Measurements from ENCODE around the gene TCF7L1.
"Not testable (repeated sequence)": the region's sequence is repeated elsewhere in the genome, so short reads cannot be mapped to it uniquely, and the experiment has no call there.

The TCF7L1 gene

GRCh38 chr2:85152895-85153294 lies 19.7 kb downstream of the TCF7L1 start:
- DNase-seq (ENCODE audit: low read depth): no peak
- no peak overlapping the region for H3K4me3 ChIP-seq (ENCODE audit: control insufficient read depth, low read depth, low read length)
- TF ChIP-seq CTCF (IDR thresholded peaks at IDR 0.05; ENCODE audit: control insufficient read depth, insufficient read depth, low read depth, low read length, missing control alignments): no peak

DNA sequence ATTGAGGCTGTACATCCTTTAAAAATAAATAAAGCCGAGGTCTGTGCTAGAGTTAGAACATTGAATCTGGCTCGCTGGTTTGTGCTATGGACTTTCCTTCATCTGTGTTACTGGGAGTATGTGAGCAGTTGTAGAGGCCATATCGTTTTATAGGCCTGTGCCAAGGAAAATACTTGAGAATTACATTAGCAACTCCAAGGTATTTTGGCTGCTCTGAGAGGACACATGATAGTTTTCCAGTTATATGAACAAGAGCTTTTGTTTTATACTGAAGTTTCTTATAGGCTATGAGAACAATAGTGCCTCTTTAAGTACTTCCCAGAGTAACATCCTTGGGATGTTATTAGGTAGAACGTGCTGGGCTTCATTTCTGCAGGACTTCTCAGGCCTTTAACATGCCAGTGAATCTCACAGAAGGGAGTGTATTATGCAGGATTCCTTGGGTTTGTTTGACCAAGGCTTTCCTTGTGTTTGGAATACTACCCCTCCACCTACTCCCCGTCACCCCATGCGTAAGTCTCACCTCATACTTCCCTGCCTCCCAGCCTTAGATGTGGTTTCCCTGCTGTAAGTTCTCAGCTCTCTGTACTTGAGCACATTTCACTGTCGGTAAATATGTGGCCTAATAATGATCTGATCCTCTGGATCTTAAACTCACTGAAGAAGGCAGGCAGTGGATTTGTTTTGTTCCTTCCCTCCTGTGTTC lies 21.0 kb downstream of the TCF7L1 start:
- no peak for TF ChIP-seq CTCF (IDR thresholded peaks at IDR 0.05; ENCODE audit: control insufficient read depth, insufficient read depth, low read depth, low read length, missing control alignments)
- no peak for DNase-seq (ENCODE audit: low read depth)
- no peak overlapping the region for H3K4me3 ChIP-seq (ENCODE audit: control insufficient read depth, low read depth, low read length)

DNA sequence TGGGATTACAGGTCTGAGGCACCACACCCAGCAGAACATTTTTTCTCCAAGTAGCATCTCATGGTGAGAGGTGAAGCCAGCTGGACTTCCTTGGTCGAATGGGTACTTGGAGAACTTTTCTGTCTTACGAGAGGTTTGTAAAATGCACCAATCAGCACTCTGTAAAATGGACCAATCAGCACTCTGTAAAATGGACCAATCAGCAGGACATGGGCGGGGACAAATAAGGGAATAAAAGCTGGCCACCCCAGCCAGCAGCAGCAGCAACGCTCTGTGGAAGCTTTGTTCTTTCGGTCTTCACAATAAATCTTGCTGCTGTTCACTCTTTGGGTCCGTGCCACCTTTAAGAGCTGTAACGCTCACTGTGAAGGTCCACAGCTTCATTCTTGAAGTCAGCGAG lies 21.9 kb downstream of the TCF7L1 start:
- not testable (repeated sequence) for H3K4me3 ChIP-seq (ENCODE audit: control insufficient read depth, low read depth, low read length); DNase-seq (ENCODE audit: low read depth)

DNA sequence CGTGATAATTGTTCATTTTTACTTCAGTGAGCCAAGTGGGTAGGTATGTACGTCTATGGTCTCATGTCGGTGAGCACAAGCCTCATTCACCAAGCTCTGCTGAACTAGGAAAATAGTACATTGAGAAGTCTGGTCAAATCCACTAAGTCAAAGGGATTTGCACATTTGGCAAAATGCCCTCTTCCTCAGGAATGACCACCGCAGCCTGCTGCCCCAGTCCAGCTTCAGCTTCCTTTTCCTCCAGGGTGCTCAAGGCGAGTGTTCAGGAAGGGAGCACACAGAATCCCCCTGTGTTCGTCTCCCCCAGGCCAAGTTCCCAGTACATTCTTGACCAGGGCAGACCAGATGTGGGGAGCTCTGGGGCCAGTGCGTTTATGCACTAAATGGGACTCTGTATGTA lies 23.0 kb downstream of the TCF7L1 start:
- no peak for DNase-seq (ENCODE audit: low read depth)
- no peak for TF ChIP-seq CTCF (IDR thresholded peaks at IDR 0.05; ENCODE audit: control insufficient read depth, insufficient read depth, low read depth, low read length, missing control alignments)
- H3K4me3 ChIP-seq (ENCODE audit: control insufficient read depth, low read depth, low read length): no peak overlapping the region

DNA sequence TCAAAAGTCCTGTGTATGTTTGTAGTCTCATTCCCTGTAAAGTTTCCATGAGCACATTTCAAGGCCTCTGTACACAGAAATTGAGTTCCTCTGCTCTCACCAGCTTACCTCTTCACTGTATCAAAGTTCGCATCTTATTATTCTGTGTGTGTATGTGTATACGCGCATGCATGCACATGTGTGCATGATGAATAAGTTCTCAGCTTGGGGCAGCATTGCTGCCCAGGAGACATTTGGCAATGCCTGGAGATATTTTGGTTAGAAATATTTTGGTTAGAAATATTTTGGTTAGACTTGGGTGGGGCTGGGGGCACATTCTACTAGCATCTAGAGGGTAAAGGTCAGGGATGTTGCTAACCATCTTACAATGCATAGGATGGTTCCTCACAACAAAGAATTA lies 23.4 kb downstream of the TCF7L1 start:
- DNase-seq (ENCODE audit: low read depth): no peak
- H3K4me3 ChIP-seq (ENCODE audit: control insufficient read depth, low read depth, low read length): no peak overlapping the region
- TF ChIP-seq CTCF (IDR thresholded peaks at IDR 0.05; ENCODE audit: control insufficient read depth, insufficient read depth, low read depth, low read length, missing control alignments): no peak

- H3K4me3 ChIP-seq (ENCODE audit: control insufficient read depth, low read depth, low read length): no peak overlapping the region
- DNase-seq (ENCODE audit: low read depth): no peak
- TF ChIP-seq CTCF (IDR thresholded peaks at IDR 0.05; ENCODE audit: control insufficient read depth, insufficient read depth, low read depth, low read length, missing control alignments): no peak
Measured at GRCh38 chr2:85157345-85157744, 24.2 kb downstream of the TCF7L1 start.

- DNase-seq (ENCODE audit: low read depth): no peak
- no peak for TF ChIP-seq CTCF (IDR thresholded peaks at IDR 0.05; ENCODE audit: control insufficient read depth, insufficient read depth, low read depth, low read length, missing control alignments)
- H3K4me3 ChIP-seq (ENCODE audit: control insufficient read depth, low read depth, low read length): no peak overlapping the region
Measured at GRCh38 chr2:85158559-85159273, 25.5 kb downstream of the TCF7L1 start.
